CD4-positive, alpha-beta T cell (primary cell): ENCODE results near the gene RAI1. TPM values are rescaled to one million over a fixed set of nuclear protein-coding genes. Genes with fewer than 3 reads are reported as not detected.

Source experiments
- ATAC-seq: fragments of 200-7000 bp; cut with Tn5 transposase; one replicate; pipeline ENCODE4 v1.10.0; 2022; ENCODE audit warnings: mild to moderate bottlenecking; ENCODE audit not compliant: poor library complexity
- CTCF ChIA-PET: fragments of 350-600 bp; sonication (Branson Sonifier 250); formaldehyde crosslinking; loops from one replicate; lab custom pipeline; 2021; ENCODE audit warnings: antibody characterized with exemption, inconsistent platforms; lab: Charles Lee
- POLR2A ChIA-PET: fragments of 350-600 bp; sonication (Branson Sonifier 250); formaldehyde crosslinking; loops from one replicate; lab custom pipeline; 2021; ENCODE audit warnings: antibody characterized with exemption, inconsistent platforms; lab: Charles Lee
- DNase-seq, 14 experiments: peaks; one replicate each; pipeline ENCODE4 v3.0.0-alpha.2; 2013 to 2020; ENCODE audit warnings: mixed read lengths in 2 of 14
- H3K27ac ChIP-seq, 2 donors: one replicate each; pipeline versions ENCODE4 v1.5.1 to v1.7.0; 2013; ENCODE audit warnings: low read length in 2 of 2, low read depth in 1 of 2, mild to moderate bottlenecking in 1 of 2
- H3K27me3 ChIP-seq, 2 experiments: 1 replicate in 1 of 2; 2 replicates in 1 of 2; pipeline versions ENCODE4 v1.6.1 to v1.7.0; 2013; ENCODE audit warnings: low read length in 2 of 2, control low read depth in 1 of 2, mild to moderate bottlenecking in 1 of 2, moderate library complexity in 1 of 2; ENCODE audit not compliant: insufficient read depth in 2 of 2, control insufficient read depth in 1 of 2
- H3K36me3 ChIP-seq: one replicate; pipeline ENCODE4 v1.6.1; 2013; ENCODE audit warnings: low read length, control low read depth; ENCODE audit not compliant: insufficient read depth
- H3K4me1 ChIP-seq: one replicate; pipeline ENCODE4 v1.6.1; 2013; ENCODE audit warnings: low read length, control low read depth; ENCODE audit not compliant: insufficient read depth
- H3K4me3 ChIP-seq: one replicate; pipeline ENCODE4 v1.5.1; 2013; ENCODE audit warnings: mild to moderate bottlenecking, low read length, moderate library complexity
- H3K9me3 ChIP-seq, 2 experiments: 1 replicate in 1 of 2; 2 replicates in 1 of 2; pipeline versions ENCODE4 v1.6.1 to v1.7.0; 2013; ENCODE audit warnings: low read length in 2 of 2, mild to moderate bottlenecking in 2 of 2, control low read depth in 1 of 2, moderate library complexity in 1 of 2; ENCODE audit not compliant: control insufficient read depth in 1 of 2, insufficient read depth in 1 of 2
- H3K27ac Mint-ChIP-seq: one replicate; pipeline ENCODE4 v1.8.0; 2020; ENCODE audit warnings: mixed read lengths
- H3K27me3 Mint-ChIP-seq: one replicate; pipeline ENCODE4 v1.8.0; 2021; ENCODE audit warnings: mixed read lengths
- H3K36me3 Mint-ChIP-seq: one replicate; pipeline ENCODE4 v1.8.0; 2021; ENCODE audit warnings: low read depth, mixed read lengths
- H3K4me1 Mint-ChIP-seq: one replicate; pipeline ENCODE4 v1.8.0; 2021; ENCODE audit warnings: low read depth, mixed read lengths
- H3K4me3 Mint-ChIP-seq: one replicate; pipeline ENCODE4 v1.8.0; 2020; ENCODE audit warnings: mild to moderate bottlenecking, mixed read lengths
- H3K9me3 Mint-ChIP-seq: one replicate; pipeline ENCODE4 v1.8.0; 2020; ENCODE audit warnings: mixed read lengths
- CTCF ChIP-seq: fragments of 200-600 bp; IDR thresholded peaks from one replicate; pipeline ENCODE4 v1.8.0; 2022; ENCODE audit warnings: antibody characterized with exemption, mild to moderate bottlenecking
- intact Hi-C, 2 experiments: fragments of 100-400 bp; cut with DNase I in 1 of 2; cut with micrococcal nuclease in 1 of 2; formaldehyde crosslinking; loops; one replicate each; pipeline versions ENCODE4 v1.15.1 to v1.9.0; 2023 to 2025; cut with DNase I, micrococcal nuclease
- total RNA-seq, 174 experiments: library from RNA in 2 of 174; stranded (reverse) in 2 of 174; gene quantifications; one replicate each; pipeline ENCODE4 v1.2.3 and lab custom pipeline; 2021 to 2026

Gene RAI1
- total RNA-seq, 2 experiments from 2014 or later = 19.3 to 25.2 TPM

GRCh38 chr17:17794382-17794781 is 113.1 kb downstream of the RAI1 start:
- Mint-ChIP-seq H3K27ac (no peak overlapping the region), H3K27me3 (no peaks in the 10 kb centered on the region), H3K36me3 (no peaks in the 10 kb centered on the region), H3K9me3 (no peaks in the 10 kb centered on the region), H3K4me3 (no peak overlapping the region), H3K4me1 (peaks cover 25% of the 10 kb centered on the region)
- intact Hi-C loops = loop anchor here (5.0 kb wide), 3 partner anchors 37 to 112 kb away; partner anchors contain the start of gene RAI1 (in 1 of the 2)
- ChIA-PET CTCF (no interaction called here), POLR2A (no interaction called here)
- ATAC-seq (no peak), DNase-seq (no peak)
- Histone ChIP-seq H3K27me3 (no peaks in the 10 kb centered on the region), H3K4me3 (no peak overlapping the region), H3K27ac (no peak overlapping the region), H3K9me3 (no peaks in the 10 kb centered on the region), H3K36me3 (peaks cover 27% of the 10 kb centered on the region), H3K4me1 (peaks cover 32% of the 10 kb centered on the region)
- no peak for TF ChIP-seq CTCF

- no peak for DNase-seq
- Mint-ChIP-seq H3K27ac (no peak overlapping the region), H3K9me3 (no peaks in the 10 kb centered on the region), H3K36me3 (no peaks in the 10 kb centered on the region), H3K27me3 (no peaks in the 10 kb centered on the region), H3K4me3 (no peak overlapping the region), H3K4me1 (peaks cover 25% of the 10 kb centered on the region)
- Histone ChIP-seq H3K27ac (no peak overlapping the region), H3K36me3 (peaks cover 27% of the 10 kb centered on the region), H3K9me3 (no peaks in the 10 kb centered on the region), H3K4me1 (peaks cover 32% of the 10 kb centered on the region), H3K4me3 (no peak overlapping the region), H3K27me3 (no peaks in the 10 kb centered on the region)
- ChIA-PET POLR2A (no interaction called here), CTCF (no interaction called here)
- intact Hi-C loops = no loop called here
- no peak for ATAC-seq
- no peak for TF ChIP-seq CTCF
Observed at GRCh38 chr17:17795296-17795695, 114.0 kb downstream of the RAI1 start.

- H3K27me3 Mint-ChIP-seq = no peaks in the 10 kb centered on the region
- DNase-seq = no peak
- no peaks in the 10 kb centered on the region for H3K27me3 ChIP-seq
- CTCF ChIA-PET = no interaction called here
- H3K27ac ChIP-seq = no peak overlapping the region
- H3K36me3 Mint-ChIP-seq = no peaks in the 10 kb centered on the region
- TF ChIP-seq CTCF = no peak
- H3K27ac Mint-ChIP-seq = no peak overlapping the region
- H3K4me1 Mint-ChIP-seq = peaks cover 25% of the 10 kb centered on the region
- POLR2A ChIA-PET = no interaction called here
- no peak for ATAC-seq
- H3K4me1 ChIP-seq = peaks cover 32% of the 10 kb centered on the region
- H3K36me3 ChIP-seq = peaks cover 27% of the 10 kb centered on the region
- H3K4me3 Mint-ChIP-seq = no peak overlapping the region
- intact Hi-C loops = no loop called here
- H3K9me3 Mint-ChIP-seq = no peaks in the 10 kb centered on the region
- H3K9me3 ChIP-seq = no peaks in the 10 kb centered on the region
- no peak overlapping the region for H3K4me3 ChIP-seq
Observed at GRCh38 chr17:17795946-17796786, 114.9 kb downstream of the RAI1 start.
